Measurements from ENCODE around the gene MAP3K14.

MAP3K14 gene

GRCh38 chr17:45218895-45219661 lies 97.7 kb downstream of the MAP3K14 start:
- peak; percentile 87 for DNase-seq

All from activated CD4-positive, alpha-beta T cell treated with anti-CD3 and anti-CD28 coated beads, Interleukin-10, Interleukin-2, amounts not matched to agents 100 ng/mL and 50 ng/mL, durations not matched to agents 16 hours and 8 hours (primary cell).